ENCODE data around the gene PIGA.

GRCh38 chrX:15382813-15383212 lies 47.5 kb upstream of the PIGA start:
- TF ChIP-seq HES1 (IDR thresholded peaks at IDR 0.05; ENCODE audit: low read depth), result no peak
- no peak for TF ChIP-seq MBD1 (CRISPR knock-in tag; IDR thresholded peaks at IDR 0.05)
- TF ChIP-seq E2F4 (CRISPR knock-in tag; IDR thresholded peaks at IDR 0.05; ENCODE audit: low read depth), result no peak
- TF ChIP-seq NONO (IDR thresholded peaks at IDR 0.05; ENCODE audit: low read depth in 2 of 2, low read length in 1 of 2), result no peak
- TF ChIP-seq CTCF (IDR thresholded peaks at IDR 0.05 in 2 of 3, conservative IDR thresholded peaks at IDR 0.05 in 1 of 3; ENCODE audit: insufficient read depth in 2 of 3, low read depth in 1 of 3, low read length in 3 of 3), result peak; percentile 20 to 50 (median 27); a peak in 3 of 6 replicates
